Activated CD8-positive, alpha-beta memory T cell treated with anti-CD3 and anti-CD28 coated beads, Interleukin-2, amount 10 ng/mL, durations not matched to agents 7 days and 5 days (primary cell): ENCODE measurements around the gene GALNT10. TPM values are rescaled to one million over a fixed set of nuclear protein-coding genes. Genes with fewer than 3 reads are reported as not detected.

Source experiments
- ATAC-seq: fragments of 150-1000 bp; cut with Tn5 transposase; one replicate; pipeline ENCODE4 v1.10.0; 2021; ENCODE audit warnings: moderate library complexity
- CTCF ChIA-PET: fragments of 350-600 bp; sonication (Branson Sonifier 250); formaldehyde crosslinking; loops from one replicate; lab custom pipeline; 2021; ENCODE audit warnings: antibody characterized with exemption; lab: Charles Lee
- DNase-seq: peaks from one replicate; pipeline ENCODE4 v3.0.0-alpha.2; 2020
- H3K27ac Mint-ChIP-seq: one replicate; pipeline ENCODE4 v1.8.0; 2021; ENCODE audit warnings: mild to moderate bottlenecking, mixed read lengths
- H3K27me3 Mint-ChIP-seq: one replicate; pipeline ENCODE4 v1.8.0; 2021; ENCODE audit warnings: mixed read lengths
- H3K36me3 Mint-ChIP-seq: one replicate; pipeline ENCODE4 v1.8.0; 2021; ENCODE audit warnings: mild to moderate bottlenecking, mixed read lengths
- H3K4me1 Mint-ChIP-seq: one replicate; pipeline ENCODE4 v1.8.0; 2021; ENCODE audit warnings: mixed read lengths
- H3K4me3 Mint-ChIP-seq: one replicate; pipeline ENCODE4 v1.8.0; 2021; ENCODE audit warnings: mild to moderate bottlenecking, moderate library complexity, mixed read lengths
- H3K9me3 Mint-ChIP-seq: one replicate; pipeline ENCODE4 v1.8.0; 2022; ENCODE audit warnings: low read depth, mixed read lengths
- total RNA-seq, 2 experiments: library from RNA; stranded (reverse); gene quantifications; one replicate each; pipeline ENCODE4 v1.2.3, GENCODE V29; 2021

Gene GALNT10
- total RNA-seq, 2 experiments from 2014 or later: 28.4 to 34.8 TPM

DNA sequence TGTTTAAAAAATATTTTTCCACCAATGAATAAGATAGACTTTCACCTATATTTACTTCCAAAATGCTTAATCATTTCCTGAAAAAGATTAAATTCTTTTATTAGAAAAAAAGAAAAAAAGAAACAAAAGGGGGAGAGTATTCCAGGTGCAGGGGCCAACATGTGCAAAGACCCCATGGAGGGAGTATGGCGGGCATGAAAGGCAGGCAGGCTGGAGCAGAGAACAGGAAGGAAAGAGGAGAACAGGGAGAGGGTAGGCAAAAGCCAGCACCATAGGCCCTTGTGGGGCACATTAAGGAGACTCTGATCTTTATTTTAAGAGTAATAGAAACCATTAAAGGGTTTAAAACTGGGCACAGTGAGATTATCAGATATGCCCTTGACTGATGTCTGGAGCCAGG is 238.8 kb downstream of the GALNT10 start:
- DNase-seq: no peak
- Mint-ChIP-seq H3K4me3 (no peak overlapping the region), H3K27ac (no peak overlapping the region), H3K9me3 (no peaks in the 10 kb centered on the region), H3K36me3 (peaks cover 23% of the 10 kb centered on the region), H3K4me1 (peaks cover 4% of the 10 kb centered on the region), H3K27me3 (no peaks in the 10 kb centered on the region)
- ATAC-seq: no peak
- CTCF ChIA-PET: no interaction called here

DNA sequence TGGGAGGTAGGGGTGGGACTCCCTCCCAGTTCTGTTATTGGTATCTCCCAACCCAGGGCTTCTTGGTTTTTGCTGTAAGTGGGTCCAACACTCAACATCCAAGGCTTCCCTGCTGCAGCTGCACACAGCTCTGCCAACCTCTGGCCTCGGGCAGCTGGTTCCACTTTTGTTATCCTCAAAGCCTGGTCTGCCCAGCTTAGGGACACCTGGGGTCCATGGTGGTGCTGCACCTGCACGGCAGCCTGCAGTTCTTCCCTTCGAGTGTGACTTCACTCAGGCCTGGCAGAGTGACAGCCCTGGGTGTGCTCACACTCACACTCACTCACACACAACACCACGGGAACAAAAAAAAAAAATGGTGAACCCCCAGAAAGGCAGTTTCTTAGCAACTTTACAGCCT is 239.9 kb downstream of the GALNT10 start:
- no peak for ATAC-seq
- DNase-seq: no peak
- CTCF ChIA-PET: interaction anchor here (1.6 kb wide), 1 partner anchor 7 kb away, joined by 3 read pairs; no protein-coding TSS in a partner anchor
- H3K4me1 Mint-ChIP-seq: peaks cover 3% of the 10 kb centered on the region
- H3K9me3 Mint-ChIP-seq: no peaks in the 10 kb centered on the region
- H3K36me3 Mint-ChIP-seq: peaks cover 24% of the 10 kb centered on the region
- H3K4me3 Mint-ChIP-seq: no peak overlapping the region
- no peak overlapping the region for H3K27ac Mint-ChIP-seq
- H3K27me3 Mint-ChIP-seq: no peaks in the 10 kb centered on the region

DNA sequence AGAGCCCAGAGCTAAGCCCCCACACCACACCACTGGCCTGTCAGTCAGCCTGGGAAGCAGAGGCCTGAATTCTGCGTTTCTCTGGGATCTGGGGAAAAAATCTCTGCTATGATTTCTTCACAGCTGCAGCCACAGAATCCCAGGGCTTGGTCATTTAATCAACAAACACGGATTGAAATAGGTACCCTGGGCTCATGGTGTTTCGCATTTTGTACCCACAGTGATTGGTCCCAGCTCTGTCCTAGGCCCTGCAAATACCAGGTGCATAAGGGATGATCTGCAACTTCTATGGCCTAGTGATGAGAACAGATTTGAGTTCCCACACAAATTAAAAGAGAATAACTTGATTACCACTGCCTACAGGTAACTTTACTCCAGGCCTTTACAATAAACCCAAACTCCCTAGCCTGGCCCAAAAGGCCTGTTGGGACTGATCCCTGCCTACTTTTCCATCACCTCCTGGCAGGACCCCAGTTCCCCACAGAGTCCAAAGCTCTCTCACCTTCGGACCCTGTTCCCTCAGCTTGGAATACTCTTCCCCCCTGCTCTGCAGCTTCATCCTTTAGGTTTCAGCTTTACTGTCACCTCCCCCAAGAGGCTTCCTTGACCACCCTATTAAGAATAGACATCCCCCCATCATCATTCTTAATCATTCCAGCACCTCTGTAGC is 240.6 kb downstream of the GALNT10 start:
- Mint-ChIP-seq H3K27ac (no peak overlapping the region), H3K4me3 (no peak overlapping the region), H3K27me3 (no peaks in the 10 kb centered on the region), H3K36me3 (peaks cover 29% of the 10 kb centered on the region), H3K9me3 (no peaks in the 10 kb centered on the region), H3K4me1 (peaks cover 3% of the 10 kb centered on the region)
- CTCF ChIA-PET: interaction anchor here (1.6 kb wide), 1 partner anchor 8 kb away, joined by 3 read pairs; no protein-coding TSS in a partner anchor
- ATAC-seq (no peak), DNase-seq (no peak)

DNA sequence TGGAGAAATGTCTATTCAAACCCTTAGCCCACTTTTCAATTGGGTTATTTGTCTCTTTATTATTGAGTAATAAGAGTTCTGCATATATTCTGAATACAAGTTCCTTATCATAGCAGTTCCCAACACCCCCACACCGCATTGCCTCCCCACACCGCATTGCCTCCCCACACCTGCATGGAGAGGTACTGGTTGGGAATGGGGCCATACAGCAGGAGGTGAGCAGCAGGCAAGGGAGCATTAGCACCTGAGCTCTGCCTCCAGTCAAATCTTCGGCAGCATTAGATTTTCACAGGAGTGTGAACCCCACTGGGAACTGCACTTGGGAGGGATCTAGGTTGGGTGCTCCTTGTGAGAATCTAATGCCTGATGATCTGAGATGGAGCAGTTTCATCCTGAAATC is 244.7 kb downstream of the GALNT10 start:
- ATAC-seq: no peak
- no peaks in the 10 kb centered on the region for H3K9me3 Mint-ChIP-seq
- CTCF ChIA-PET: no interaction called here
- H3K36me3 Mint-ChIP-seq: peaks cover 52% of the 10 kb centered on the region
- no peak for DNase-seq
- no peak overlapping the region for H3K4me3 Mint-ChIP-seq
- no peaks in the 10 kb centered on the region for H3K4me1 Mint-ChIP-seq
- H3K27ac Mint-ChIP-seq: no peak overlapping the region
- no peaks in the 10 kb centered on the region for H3K27me3 Mint-ChIP-seq

GRCh38 chr5:154437281-154437965 is 246.9 kb downstream of the GALNT10 start:
- DNase-seq (no peak), ATAC-seq (no peak)
- Mint-ChIP-seq H3K27me3 (no peaks in the 10 kb centered on the region), H3K9me3 (no peaks in the 10 kb centered on the region), H3K4me1 (peaks cover 4% of the 10 kb centered on the region), H3K4me3 (no peak overlapping the region), H3K27ac (no peak overlapping the region), H3K36me3 (peaks cover 62% of the 10 kb centered on the region)
- CTCF ChIA-PET: no interaction called here

DNA sequence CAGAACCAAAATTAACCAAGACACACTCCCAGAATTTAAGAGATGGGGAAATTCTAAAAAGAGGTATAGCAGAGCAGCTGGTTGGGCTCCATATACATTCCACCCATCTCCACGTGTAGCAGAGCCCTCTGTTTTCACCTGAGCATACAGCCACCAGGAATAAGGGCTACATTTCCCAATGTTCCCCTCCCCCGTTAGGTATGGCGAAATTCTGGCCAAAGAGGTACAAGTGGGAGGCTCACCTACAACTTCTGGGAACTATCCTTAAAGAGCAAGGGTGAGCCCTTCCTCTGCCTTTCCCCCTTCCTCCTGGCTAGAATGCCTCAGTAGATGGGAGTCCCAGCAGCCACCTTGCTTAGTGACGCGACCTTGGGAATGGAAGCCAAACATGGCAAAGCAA is 250.0 kb downstream of the GALNT10 start:
- CTCF ChIA-PET: interaction anchor here (0.7 kb wide), 1 partner anchor 36 kb away, joined by 3 read pairs; no protein-coding TSS in a partner anchor
- DNase-seq: no peak

GRCh38 chr5:154442801-154443200 is 252.3 kb downstream of the GALNT10 start:
- no peak overlapping the region for H3K4me3 Mint-ChIP-seq
- no peaks in the 10 kb centered on the region for H3K9me3 Mint-ChIP-seq
- no peaks in the 10 kb centered on the region for H3K27me3 Mint-ChIP-seq
- DNase-seq (no peak), ATAC-seq (no peak)
- H3K36me3 Mint-ChIP-seq: peaks cover 41% of the 10 kb centered on the region
- CTCF ChIA-PET: interaction anchor here (0.6 kb wide), 1 partner anchor 55 kb away, joined by 3 read pairs; no protein-coding TSS in a partner anchor
- no peak overlapping the region for H3K27ac Mint-ChIP-seq
- H3K4me1 Mint-ChIP-seq: peaks cover 24% of the 10 kb centered on the region

More for the DNA sequence above, 250.0 kb downstream of the GALNT10 start:
- ATAC-seq: no peak
- H3K27me3 Mint-ChIP-seq: no peaks in the 10 kb centered on the region
- no peaks in the 10 kb centered on the region for H3K9me3 Mint-ChIP-seq
- no peak overlapping the region for H3K4me3 Mint-ChIP-seq
- peaks cover 15% of the 10 kb centered on the region for H3K4me1 Mint-ChIP-seq
- no peak overlapping the region for H3K27ac Mint-ChIP-seq
- H3K36me3 Mint-ChIP-seq: peaks cover 59% of the 10 kb centered on the region

DNA sequence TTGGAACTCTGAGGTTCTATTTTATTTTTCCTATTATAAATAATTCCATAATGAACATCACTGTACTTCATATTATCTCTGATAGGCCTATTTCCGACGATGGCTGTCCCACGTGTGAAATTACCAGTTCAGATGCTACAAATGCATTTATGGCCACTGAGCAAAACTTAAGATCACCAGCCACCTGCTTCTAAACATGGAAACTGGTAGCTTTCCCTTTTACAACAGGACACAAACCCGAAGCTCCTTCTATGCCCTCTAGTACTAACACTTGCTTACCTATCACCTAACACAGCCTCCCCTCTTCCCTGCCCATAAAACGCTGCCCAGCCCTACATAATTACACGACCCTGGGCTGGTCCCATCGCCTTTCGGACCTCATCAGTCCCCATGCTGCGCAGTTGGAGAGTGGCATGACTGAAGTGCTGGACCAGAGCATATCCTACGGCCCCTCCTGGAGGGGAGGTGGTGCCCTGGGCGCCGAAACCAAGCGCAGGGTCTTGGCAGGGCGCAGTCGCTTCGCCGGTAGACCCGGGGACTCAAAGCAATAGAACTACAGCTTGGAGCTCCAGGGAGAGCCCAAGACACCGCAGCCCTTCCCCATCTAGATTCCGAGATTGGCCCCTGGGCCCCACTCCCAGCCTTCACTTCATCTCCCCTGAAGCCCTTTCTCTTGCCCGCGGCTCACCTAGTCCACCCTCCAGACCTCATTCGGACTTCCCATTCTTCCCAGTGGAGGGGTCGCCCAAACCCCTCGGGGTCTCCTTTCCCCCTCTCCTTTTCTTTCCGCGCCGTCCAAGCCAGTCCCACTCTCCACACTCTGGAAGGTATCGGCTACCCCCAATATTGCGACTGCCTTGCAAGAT is 254.3 kb downstream of the GALNT10 start:
- H3K27me3 Mint-ChIP-seq: no peaks in the 10 kb centered on the region
- H3K4me1 Mint-ChIP-seq: peaks cover 41% of the 10 kb centered on the region
- H3K27ac Mint-ChIP-seq: peak overlapping the region; percentile 95
- DNase-seq: peak; percentile 51
- no peak for ATAC-seq
- H3K36me3 Mint-ChIP-seq: peaks cover 32% of the 10 kb centered on the region
- no peaks in the 10 kb centered on the region for H3K9me3 Mint-ChIP-seq
- CTCF ChIA-PET: interaction anchor here (1.3 kb wide), 2 partner anchors 23 kb away, joined by 3 to 4 read pairs; no protein-coding TSS in a partner anchor
- peak overlapping the region; percentile 99 for H3K4me3 Mint-ChIP-seq

DNA sequence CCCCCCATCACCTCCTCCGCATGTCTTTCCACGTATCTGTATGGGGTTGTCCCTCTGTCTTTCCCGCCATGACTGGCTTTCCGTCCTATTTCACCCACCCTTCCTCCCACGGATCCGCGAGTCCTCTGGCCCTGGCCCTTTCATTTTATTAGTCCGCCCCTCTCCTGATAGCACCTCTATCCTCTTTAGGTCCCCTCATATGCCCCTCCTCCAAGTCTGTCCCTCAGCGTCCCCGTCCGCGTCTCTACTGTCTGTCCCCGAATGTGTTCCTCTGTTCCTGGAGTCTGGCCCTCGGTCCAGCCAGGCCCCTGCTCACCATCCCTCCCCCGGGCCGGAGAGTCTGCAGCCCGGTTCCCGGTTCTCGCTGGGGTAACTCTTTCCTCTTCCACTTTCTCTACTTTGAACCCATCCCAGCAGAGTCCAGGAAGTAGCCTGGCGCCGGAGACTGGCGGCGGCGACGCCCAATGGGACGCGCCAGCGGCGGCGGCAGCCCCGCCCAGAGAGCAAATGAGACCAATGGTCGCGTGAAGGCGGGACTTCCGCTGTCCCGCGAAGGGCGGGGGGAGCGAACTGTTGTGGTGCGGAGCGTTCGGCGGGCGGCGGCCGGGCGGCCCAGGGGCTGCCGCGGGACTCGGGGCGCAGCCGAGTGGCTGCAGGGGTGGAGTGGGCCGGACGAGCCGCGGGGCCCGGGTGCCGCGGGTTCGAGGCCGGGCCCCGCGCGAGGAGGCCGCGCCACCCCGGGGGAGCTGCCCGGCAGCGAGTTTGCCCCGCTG is 255.1 kb downstream of the GALNT10 start, which contains the start of gene SAP30L:
TSS of gene SAP30L (plus strand) at position 576 of the 773 bp plus-strand sequence. CDS start 608 bp downstream, outside the sequence.
- H3K9me3 Mint-ChIP-seq: no peaks in the 10 kb centered on the region
- H3K4me1 Mint-ChIP-seq: peaks cover 44% of the 10 kb centered on the region
- H3K27ac Mint-ChIP-seq: peak within 1 kb of the TSS; percentile 95
- DNase-seq (peak; percentile 96), ATAC-seq (peak; percentile 96)
- peak within 1 kb of the TSS; percentile 99 for H3K4me3 Mint-ChIP-seq
- CTCF ChIA-PET: no interaction called here
- no peaks in the 10 kb centered on the region for H3K27me3 Mint-ChIP-seq
- peaks cover 32% of the 10 kb centered on the region for H3K36me3 Mint-ChIP-seq

DNA sequence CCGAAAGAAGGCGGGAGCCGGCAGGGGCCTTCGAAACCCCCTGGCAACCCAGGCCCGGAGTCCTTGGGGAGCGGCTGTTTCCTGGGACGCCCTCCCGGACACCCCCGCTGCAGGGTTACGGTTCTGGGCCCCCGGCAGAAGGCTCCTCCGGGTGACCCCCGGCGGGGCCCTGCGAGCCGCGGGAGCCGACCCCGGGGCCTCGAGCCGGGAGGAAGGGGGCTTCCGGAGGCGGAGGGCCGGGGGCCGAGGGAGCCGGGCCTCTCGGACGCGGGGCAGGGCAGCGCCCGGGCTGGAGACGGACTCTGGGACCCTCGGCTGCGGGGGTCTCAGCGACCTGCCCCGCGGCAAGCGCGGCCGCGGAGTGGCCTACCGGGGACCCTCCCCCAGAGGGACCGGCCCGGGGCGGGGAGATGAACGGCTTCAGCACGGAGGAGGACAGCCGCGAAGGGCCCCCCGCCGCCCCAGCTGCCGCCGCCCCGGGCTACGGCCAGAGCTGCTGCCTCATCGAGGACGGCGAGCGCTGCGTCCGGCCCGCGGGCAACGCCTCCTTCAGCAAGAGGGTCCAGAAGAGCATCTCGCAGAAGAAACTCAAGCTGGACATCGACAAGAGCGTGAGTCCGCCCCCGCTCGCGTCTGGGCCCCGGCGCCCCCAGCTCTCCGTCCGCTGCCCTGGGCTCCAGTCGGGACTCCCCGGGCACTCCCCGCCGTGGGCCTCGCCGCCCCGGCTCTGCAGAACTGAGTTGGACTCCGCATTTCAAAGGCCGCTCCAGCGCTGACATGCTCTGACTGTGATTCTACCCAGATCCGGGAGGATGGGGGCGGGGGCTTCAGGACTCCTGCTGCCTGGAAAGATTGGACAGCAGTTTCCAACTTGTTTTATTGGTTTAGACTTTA is 255.9 kb downstream of the GALNT10 start:
- Mint-ChIP-seq H3K4me1 (peaks cover 47% of the 10 kb centered on the region), H3K36me3 (peaks cover 31% of the 10 kb centered on the region), H3K27ac (peak overlapping the region; percentile 70), H3K9me3 (no peaks in the 10 kb centered on the region), H3K4me3 (peak overlapping the region; percentile 84), H3K27me3 (no peaks in the 10 kb centered on the region)
- CTCF ChIA-PET: interaction anchor here (1.0 kb wide), 1 partner anchor 374 kb away, joined by 6 read pairs; no protein-coding TSS in a partner anchor
- DNase-seq (peak; percentile 53), ATAC-seq (no peak)

- ATAC-seq: no peak
- CTCF ChIA-PET: interaction anchor here (0.6 to 1.5 kb wide), 4 partner anchors 24 to 375 kb away, joined by 3 to 6 read pairs (median 4); no protein-coding TSS in a partner anchor
- H3K27ac Mint-ChIP-seq: peak overlapping the region; percentile 70
Observed at GRCh38 chr5:154447089-154447725, 256.7 kb downstream of the GALNT10 start.

More at GRCh38 chr5:154447089-154447725, 256.7 kb downstream of the GALNT10 start:
- Mint-ChIP-seq H3K4me1 (peaks cover 45% of the 10 kb centered on the region), H3K9me3 (no peaks in the 10 kb centered on the region), H3K27me3 (no peaks in the 10 kb centered on the region), H3K4me3 (peak overlapping the region; percentile 84), H3K36me3 (peaks cover 28% of the 10 kb centered on the region)
- no peak for DNase-seq
